ENCODE results near the gene RAB31. TPM values are rescaled to one million over a fixed set of nuclear protein-coding genes. Genes with fewer than 3 reads are reported as not detected.

The RAB31 gene
- total RNA-seq, 6 donors from 2014 or later, result 40.3 to 128 (median 95.8) TPM

DNA sequence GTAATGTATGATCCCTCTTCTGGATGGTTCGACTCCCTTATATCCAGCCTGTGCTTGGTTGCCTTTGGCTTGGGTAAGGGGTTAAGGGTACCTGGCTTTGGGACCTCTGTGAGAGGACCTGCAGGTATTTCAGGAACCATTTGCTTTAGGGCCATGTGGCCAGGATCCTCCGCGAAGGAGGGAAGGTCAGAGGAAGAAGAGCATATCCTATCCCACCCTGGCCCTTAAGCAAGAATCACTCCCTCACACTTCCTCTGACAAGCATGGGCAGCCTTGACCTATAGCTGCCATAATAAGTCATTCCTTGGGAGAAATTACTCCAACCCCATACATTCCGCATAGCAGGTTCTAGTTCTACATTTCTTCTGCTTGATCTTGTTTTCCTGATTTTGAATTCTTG, 118.6 kb downstream of the RAB31 start:
- DNase-seq (no peak), ATAC-seq (ENCODE audit: low FRiP score in 2 of 2) (no peak)
- no peaks in the 10 kb centered on the region for H3K9me3 ChIP-seq
- WGBS, 2 donors, result 77 to 85% methylated on average over 4 of the region's 4 CpGs
- H3K4me3 ChIP-seq, result no peak overlapping the region
- peaks cover 0 to 2% (median under 1%) of the 10 kb centered on the region in 4 donors for H3K36me3 ChIP-seq
- H3K27ac ChIP-seq, result peak overlapping the region; percentile 83 to 90 (median 88)
- no peaks in the 10 kb centered on the region for H3K27me3 ChIP-seq
- H3K4me1 ChIP-seq, result peaks cover 43 to 53% (median 48%) of the 10 kb centered on the region in 4 donors
- TF ChIP-seq, protein P1, sequence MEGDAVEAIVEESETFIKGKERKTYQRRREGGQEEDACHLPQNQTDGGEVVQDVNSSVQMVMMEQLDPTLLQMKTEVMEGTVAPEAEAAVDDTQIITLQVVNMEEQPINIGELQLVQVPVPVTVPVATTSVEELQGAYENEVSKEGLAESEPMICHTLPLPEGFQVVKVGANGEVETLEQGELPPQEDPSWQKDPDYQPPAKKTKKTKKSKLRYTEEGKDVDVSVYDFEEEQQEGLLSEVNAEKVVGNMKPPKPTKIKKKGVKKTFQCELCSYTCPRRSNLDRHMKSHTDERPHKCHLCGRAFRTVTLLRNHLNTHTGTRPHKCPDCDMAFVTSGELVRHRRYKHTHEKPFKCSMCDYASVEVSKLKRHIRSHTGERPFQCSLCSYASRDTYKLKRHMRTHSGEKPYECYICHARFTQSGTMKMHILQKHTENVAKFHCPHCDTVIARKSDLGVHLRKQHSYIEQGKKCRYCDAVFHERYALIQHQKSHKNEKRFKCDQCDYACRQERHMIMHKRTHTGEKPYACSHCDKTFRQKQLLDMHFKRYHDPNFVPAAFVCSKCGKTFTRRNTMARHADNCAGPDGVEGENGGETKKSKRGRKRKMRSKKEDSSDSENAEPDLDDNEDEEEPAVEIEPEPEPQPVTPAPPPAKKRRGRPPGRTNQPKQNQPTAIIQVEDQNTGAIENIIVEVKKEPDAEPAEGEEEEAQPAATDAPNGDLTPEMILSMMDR (IDR thresholded peaks at IDR 0.05), result no peak
- no peak for TF ChIP-seq POLR2A (IDR thresholded peaks at IDR 0.05)

- Histone ChIP-seq H3K9me3 (no peaks in the 10 kb centered on the region), H3K27ac (peak overlapping the region; percentile 83 to 90 (median 88)), H3K36me3 (peaks cover 0 to 8% (median 3%) of the 10 kb centered on the region in 4 donors), H3K27me3 (no peaks in the 10 kb centered on the region), H3K4me1 (peaks cover 43 to 53% (median 48%) of the 10 kb centered on the region in 4 donors), H3K4me3 (no peak overlapping the region)
- DNase-seq (no peak), ATAC-seq (ENCODE audit: low FRiP score in 2 of 2) (no peak)
- no peak for TF ChIP-seq POLR2A (IDR thresholded peaks at IDR 0.05)
- TF ChIP-seq EP300 (IDR thresholded peaks at IDR 0.05), result no peak
- TF ChIP-seq, protein P1 (IDR thresholded peaks at IDR 0.05), result no peak
- no peak for TF ChIP-seq POLR2AphosphoS5 (IDR thresholded peaks at IDR 0.05)
- WGBS, 2 donors, result 62 to 68% methylated on average over 7 of the region's 7 CpGs
Observed at GRCh38 chr18:9827211-9827792, 119.2 kb downstream of the RAB31 start.

- H3K4me1 ChIP-seq, result peaks cover 43 to 53% (median 48%) of the 10 kb centered on the region in 4 donors
- TF ChIP-seq POLR2AphosphoS5 (IDR thresholded peaks at IDR 0.05), result peak; percentile 55 to 81
- TF ChIP-seq, protein P1 (IDR thresholded peaks at IDR 0.05), result no peak
- peak in 2 of 4 donors; percentile 65 to 79 for TF ChIP-seq EP300 (IDR thresholded peaks at IDR 0.05)
- peak in 2 of 4 donors; percentile 13 to 73 for TF ChIP-seq POLR2A (IDR thresholded peaks at IDR 0.05)
- peak; percentile 55 to 74 for ATAC-seq (ENCODE audit: low FRiP score in 2 of 2)
- H3K36me3 ChIP-seq, result peaks cover 0 to 13% (median 4%) of the 10 kb centered on the region in 4 donors
- peak; percentile 46 to 87 for DNase-seq
- no peaks in the 10 kb centered on the region for H3K9me3 ChIP-seq
- H3K27me3 ChIP-seq, result no peaks in the 10 kb centered on the region
- peak overlapping the region; percentile 83 to 90 (median 88) for H3K27ac ChIP-seq
- 64 to 69% methylated on average over 14 of the region's 14 CpGs for WGBS, 2 donors
- H3K4me3 ChIP-seq, result no peak overlapping the region
Observed at GRCh38 chr18:9827793-9828505, 119.8 kb downstream of the RAB31 start.

DNA sequence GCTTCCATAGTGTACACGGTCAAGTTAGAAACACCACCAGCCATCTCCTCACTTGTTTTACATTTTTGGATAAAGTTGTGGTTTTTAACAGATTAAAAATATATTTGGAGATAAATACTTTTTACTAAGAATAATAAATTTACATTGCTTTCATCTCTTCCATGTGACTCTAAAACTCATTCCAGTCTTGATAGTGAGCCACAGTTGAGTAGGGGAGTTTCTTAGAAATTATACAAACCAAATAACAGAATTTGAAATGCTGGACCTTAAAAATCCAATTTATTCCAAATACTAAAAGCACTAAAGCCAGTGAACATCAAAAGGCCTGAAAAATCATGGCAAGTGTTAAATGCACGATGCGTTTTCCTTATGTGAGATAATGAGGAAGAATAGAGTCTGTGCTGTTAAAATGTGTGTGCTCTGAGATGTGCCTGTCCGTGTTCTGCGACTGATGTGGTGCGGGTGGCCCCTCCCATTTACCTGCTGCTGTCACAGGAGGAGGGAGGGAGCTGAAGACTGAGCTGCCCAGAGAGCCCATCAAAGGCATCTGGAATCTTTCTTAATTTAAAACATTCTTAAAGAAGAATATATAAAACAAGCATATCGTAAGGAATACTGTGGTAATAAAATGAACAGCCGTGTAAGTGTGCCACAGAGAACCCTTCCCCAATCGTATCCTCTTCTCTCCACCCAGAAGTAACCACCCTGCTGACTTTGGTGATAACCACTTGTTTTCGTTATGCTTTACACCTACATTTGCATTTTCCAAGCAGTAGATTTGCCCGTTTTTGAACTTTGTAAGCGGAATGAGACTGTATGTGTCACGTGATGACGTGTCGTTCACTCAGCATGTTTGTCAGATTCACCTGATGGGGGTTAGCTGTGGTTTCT, 120.7 kb downstream of the RAB31 start:
- peak overlapping the region; percentile 83 to 90 (median 88) for H3K27ac ChIP-seq
- TF ChIP-seq POLR2AphosphoS5 (IDR thresholded peaks at IDR 0.05) (no peak), POLR2A (IDR thresholded peaks at IDR 0.05) (peak in 1 of 4 donors; percentile 0)
- ATAC-seq (ENCODE audit: low FRiP score in 2 of 2) (no peak), DNase-seq (no peak)
- no peaks in the 10 kb centered on the region for H3K9me3 ChIP-seq
- WGBS, 2 donors, result 76 to 82% methylated on average over 15 of the region's 15 CpGs
- peaks cover 42 to 51% (median 46%) of the 10 kb centered on the region in 4 donors for H3K4me1 ChIP-seq
- H3K27me3 ChIP-seq, result no peaks in the 10 kb centered on the region
- no peak overlapping the region for H3K4me3 ChIP-seq
- peaks cover 0 to 13% (median 4%) of the 10 kb centered on the region in 4 donors for H3K36me3 ChIP-seq

GRCh38 chr18:9829397-9829712, 121.3 kb downstream of the RAB31 start:
- WGBS, 2 donors, result 85 to 86% methylated on average over 6 of the region's 6 CpGs
- Histone ChIP-seq H3K27me3 (no peaks in the 10 kb centered on the region), H3K9me3 (no peaks in the 10 kb centered on the region), H3K4me3 (no peak overlapping the region), H3K36me3 (peaks cover 0 to 13% (median 4%) of the 10 kb centered on the region in 4 donors), H3K27ac (peak overlapping the region; percentile 67 to 90 (median 86)), H3K4me1 (peaks cover 36 to 45% (median 42%) of the 10 kb centered on the region in 4 donors)
- ATAC-seq (ENCODE audit: low FRiP score in 2 of 2) (no peak), DNase-seq (no peak)
- TF ChIP-seq POLR2AphosphoS5 (IDR thresholded peaks at IDR 0.05), result no peak
- TF ChIP-seq, protein P1 (IDR thresholded peaks at IDR 0.05), result no peak
- TF ChIP-seq POLR2A (IDR thresholded peaks at IDR 0.05), result no peak
- TF ChIP-seq EP300 (IDR thresholded peaks at IDR 0.05), result no peak

Data from upper lobe of left lung (tissue), 6 donors.